Osteocyte (in vitro differentiated cells): ENCODE measurements around the gene RCC2. TPM values are rescaled to one million over a fixed set of nuclear protein-coding genes. Genes with fewer than 3 reads are reported as not detected.

Experiments
- DNase-seq: peaks from one replicate; pipeline ENCODE4 v3.0.0; 2021; ENCODE audit warnings: mixed read lengths; ENCODE audit not compliant: unreplicated experiment; ENCODE audit errors: extremely low spot score
- H3K27ac Mint-ChIP-seq: one replicate; pipeline ENCODE4 v1.8.0; 2021; ENCODE audit warnings: mild to moderate bottlenecking, mixed read lengths; ENCODE audit not compliant: unreplicated experiment
- H3K27me3 Mint-ChIP-seq: one replicate; pipeline ENCODE4 v1.8.0; 2021; ENCODE audit warnings: mixed read lengths; ENCODE audit not compliant: unreplicated experiment
- H3K36me3 Mint-ChIP-seq: one replicate; pipeline ENCODE4 v1.8.0; 2021; ENCODE audit warnings: mixed read lengths; ENCODE audit not compliant: unreplicated experiment
- H3K4me1 Mint-ChIP-seq: one replicate; pipeline ENCODE4 v1.8.0; 2021; ENCODE audit warnings: mixed read lengths; ENCODE audit not compliant: unreplicated experiment
- H3K4me3 Mint-ChIP-seq: one replicate; pipeline ENCODE4 v1.8.0; 2021; ENCODE audit warnings: mild to moderate bottlenecking, moderate library complexity, mixed read lengths; ENCODE audit not compliant: unreplicated experiment
- H3K9me3 Mint-ChIP-seq: one replicate; pipeline ENCODE4 v1.8.0; 2021; ENCODE audit warnings: mixed read lengths; ENCODE audit not compliant: unreplicated experiment
- CTCF ChIP-seq: fragments of 200-600 bp; sonication (generic); IDR thresholded peaks from 2 replicates; pipeline ENCODE4 v1.5.0; 2021; ENCODE audit warnings: antibody characterized with exemption, mild to moderate bottlenecking, moderate library complexity
- total RNA-seq: library from RNA; stranded (reverse); gene quantifications from 2 replicates; pipeline ENCODE4 v1.2.1, GENCODE V29; 2021

RCC2 gene
- total RNA-seq, 1 donor from 2014 or later: 102 TPM

DNA sequence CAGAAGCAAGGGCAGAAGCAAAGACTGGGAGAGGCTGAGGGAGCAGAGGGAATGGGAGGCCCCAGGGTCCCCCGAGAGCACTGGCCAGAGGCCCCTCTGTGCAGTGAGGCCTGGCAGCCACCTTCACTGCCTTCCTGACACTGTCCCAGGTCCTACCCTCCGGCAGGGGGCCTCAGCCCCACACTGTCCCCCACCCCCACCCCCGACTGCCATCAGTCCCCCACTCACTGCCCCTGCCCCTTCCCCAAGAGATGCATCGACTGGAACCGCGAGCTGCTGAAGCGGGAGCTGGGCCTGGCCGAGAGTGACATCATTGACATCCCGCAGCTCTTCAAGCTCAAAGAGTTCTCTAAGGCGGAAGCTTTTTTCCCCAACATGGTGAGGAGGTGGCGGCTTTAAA is 80.4 kb downstream of the RCC2 start:
- Mint-ChIP-seq H3K36me3 (no peaks in the 10 kb centered on the region), H3K9me3 (no peaks in the 10 kb centered on the region), H3K4me1 (no peaks in the 10 kb centered on the region), H3K4me3 (no peak overlapping the region), H3K27me3 (peaks cover 4% of the 10 kb centered on the region), H3K27ac (no peak overlapping the region)
- no peak for DNase-seq
- no peak for TF ChIP-seq CTCF

GRCh38 chr1:17358557-17358956 is 80.9 kb downstream of the RCC2 start:
- Mint-ChIP-seq H3K9me3 (no peaks in the 10 kb centered on the region), H3K36me3 (no peaks in the 10 kb centered on the region), H3K4me3 (no peak overlapping the region), H3K27ac (no peak overlapping the region), H3K27me3 (no peaks in the 10 kb centered on the region), H3K4me1 (no peaks in the 10 kb centered on the region)
- no peak for DNase-seq
- TF ChIP-seq CTCF: no peak

Other genes with a start within 250 kb of the RCC2 start
- 1.2 and 1.7 TPM in 2 replicates for gene PADI1, start 234.5 kb downstream of the RCC2 start, total RNA-seq
- 0.39 and 0.73 TPM in 2 replicates for gene PADI3, start 190.6 kb downstream of the RCC2 start, total RNA-seq
- gene PADI4, start 131.5 kb downstream of the RCC2 start, total RNA-seq: 0.50 TPM in 1 of 2 replicates, not detected in the other
- gene PADI6, start 67.5 kb downstream of the RCC2 start, total RNA-seq: not detected in 2 replicates
- 24.0 and 26.0 TPM in 2 replicates for gene ARHGEF10L, start 100.0 kb upstream of the RCC2 start, total RNA-seq